IMR-90 (cell line): Measurements from ENCODE around the gene CRYAA. TPM values are rescaled to one million over a fixed set of nuclear protein-coding genes. Genes with fewer than 3 reads are reported as not detected.
"Not testable (repeated sequence)": the region's sequence is repeated elsewhere in the genome, so short reads cannot be mapped to it uniquely, and the experiment has no call there.

Experiments used
- ATAC-seq: fragments of 200-7000 bp; cut with Tn5 transposase; 2 replicates; pipeline ENCODE4 v1.9.1; 2020; ENCODE audit warnings: low read depth, mild to moderate bottlenecking, moderate library complexity
- BruUV-seq: library from RNA; stranded (reverse); fragments of 400-500 nt; replicated peaks from 2 replicates; lab custom pipeline; 2021; lab: Mats Ljungman, UMichigan
- CTCF ChIA-PET: fragments of 300-600 bp; formaldehyde crosslinking; extraction: SDS; loops from one replicate; lab custom pipeline; 2021; ENCODE audit warnings: antibody characterized with exemption; lab: Yijun Ruan, JAX
- POLR2A ChIA-PET: fragments of 300-600 bp; sonication (Branson Sonifier 250); formaldehyde crosslinking; loops from one replicate; lab custom pipeline; 2022; ENCODE audit warnings: antibody characterized with exemption; ENCODE audit not compliant: unreplicated experiment; lab: Charles Lee
- DNase-seq: peaks from one replicate; pipeline ENCODE4 v3.0.0; 2013
- H2AFZ ChIP-seq: replicated peaks from 2 replicates; pipeline ENCODE3; 2013; ENCODE audit warnings: low read length, mild to moderate bottlenecking; ENCODE audit not compliant: poor library complexity
- H2AK5ac ChIP-seq: 2 replicates; pipeline ENCODE4 v1.6.1; 2013; ENCODE audit warnings: low read depth, low read length, inconsistent platforms
- H2AK9ac ChIP-seq: replicated peaks from 2 replicates; pipeline ENCODE3; 2013; ENCODE audit warnings: mild to moderate bottlenecking, low read depth, low read length, moderate library complexity; ENCODE audit not compliant: poor library complexity
- H2BK120ac ChIP-seq: 2 replicates; pipeline ENCODE4 v1.6.1; 2013; ENCODE audit warnings: low read depth, low read length, inconsistent platforms
- H2BK15ac ChIP-seq: 3 replicates; pipeline ENCODE4 v1.6.1; 2013; ENCODE audit warnings: low read depth, low read length, inconsistent platforms
- H2BK20ac ChIP-seq: 2 replicates; pipeline ENCODE4 v1.6.1; 2013; ENCODE audit warnings: low read depth, mild to moderate bottlenecking, inconsistent platforms, low read length, moderate library complexity
- H2BK5ac ChIP-seq: 2 replicates; pipeline ENCODE4 v1.6.1; 2013; ENCODE audit warnings: mild to moderate bottlenecking, low read depth, low read length, inconsistent platforms; ENCODE audit not compliant: poor library complexity, severe bottlenecking
- H3K14ac ChIP-seq: replicated peaks from 2 replicates; pipeline ENCODE4 v1.6.1; 2013; ENCODE audit warnings: low read depth, low read length, inconsistent platforms
- H3K18ac ChIP-seq: 2 replicates; pipeline ENCODE4 v1.6.1; 2013; ENCODE audit warnings: low read depth, low read length, control low read depth
- H3K23ac ChIP-seq: 2 replicates; pipeline ENCODE4 v1.6.1; 2013; ENCODE audit warnings: low read depth, low read length, inconsistent platforms
- H3K27ac ChIP-seq: 2 replicates; pipeline ENCODE4 v1.5.1; 2013; ENCODE audit warnings: mild to moderate bottlenecking, control low read depth, low read length; ENCODE audit not compliant: insufficient read depth
- H3K27me3 ChIP-seq: 2 replicates; pipeline ENCODE4 v1.6.1; 2013; ENCODE audit warnings: low read length; ENCODE audit not compliant: control insufficient read depth, insufficient read depth
- H3K36me3 ChIP-seq: 2 replicates; pipeline ENCODE4 v1.6.1; 2013; ENCODE audit warnings: low read length, mixed read lengths; ENCODE audit not compliant: control insufficient read depth, insufficient read depth
- H3K4ac ChIP-seq: 2 replicates; pipeline ENCODE4 v1.6.1; 2013; ENCODE audit warnings: low read depth, low read length, inconsistent platforms
- H3K4me1 ChIP-seq: 2 replicates; pipeline ENCODE4 v1.6.1; 2013; ENCODE audit warnings: low read length, mixed read lengths; ENCODE audit not compliant: control insufficient read depth, insufficient read depth
- H3K4me2 ChIP-seq: 2 replicates; pipeline ENCODE4 v1.6.1; 2013; ENCODE audit warnings: low read depth, mild to moderate bottlenecking, control low read depth, low read length, moderate library complexity
- H3K4me3 ChIP-seq: 2 replicates; pipeline ENCODE4 v1.5.1; 2013; ENCODE audit warnings: low read depth, mild to moderate bottlenecking, control low read depth, low read length, moderate library complexity; ENCODE audit not compliant: insufficient read depth
- H3K56ac ChIP-seq: 2 replicates; pipeline ENCODE4 v1.6.1; 2013; ENCODE audit warnings: low read length, inconsistent platforms; ENCODE audit not compliant: insufficient read depth; ENCODE audit errors: extremely low read depth
- H3K79me1 ChIP-seq, 2 experiments: 2 replicates each; pipeline ENCODE4 v1.6.1; 2013; ENCODE audit warnings: low read length in 2 of 2, inconsistent platforms in 1 of 2, low read depth in 1 of 2
- H3K9ac ChIP-seq: 2 replicates; pipeline ENCODE4 v1.6.1; 2013; ENCODE audit warnings: low read depth, low read length, control low read depth
- H3K9me1 ChIP-seq: 2 replicates; pipeline ENCODE4 v1.6.1; 2013; ENCODE audit warnings: low read length, inconsistent platforms; ENCODE audit not compliant: insufficient read depth
- H3K9me3 ChIP-seq: 2 replicates; pipeline ENCODE4 v1.6.1; 2013; ENCODE audit warnings: low read length; ENCODE audit not compliant: control insufficient read depth, insufficient read depth
- H4K20me1 ChIP-seq: 2 replicates; pipeline ENCODE4 v1.6.1; 2013; ENCODE audit warnings: low read length, inconsistent platforms; ENCODE audit not compliant: insufficient read depth
- H4K5ac ChIP-seq: 2 replicates; pipeline ENCODE4 v1.6.1; 2013; ENCODE audit warnings: mild to moderate bottlenecking, low read depth, low read length, control low read depth
- H4K8ac ChIP-seq, 2 experiments: 2 replicates each; pipeline ENCODE4 v1.6.1; 2013; ENCODE audit warnings: low read depth in 2 of 2, low read length in 2 of 2, control low read depth in 1 of 2, inconsistent platforms in 1 of 2
- H4K91ac ChIP-seq: 2 replicates; pipeline ENCODE4 v1.6.1; 2013; ENCODE audit warnings: low read depth, low read length, inconsistent platforms; ENCODE audit not compliant: insufficient read depth
- WGBS, 2 experiments: methylation state at CpG; one replicate each; pipeline versions ENCODE4 v1.1.5 to v1.1.7; 2013; ENCODE audit warnings: missing lambda C conversion rate in 2 of 2; ENCODE audit not compliant: insufficient read length in 1 of 2; ENCODE audit errors: extremely low coverage in 2 of 2; 5-methylcytosine and 5-hydroxymethylcytosine counted together
- dilution Hi-C: fragments of 300-500 bp; cut with HindIII; formaldehyde crosslinking; loops from one replicate; pipeline ENCODE4 v1.14.3; 2018; ENCODE audit warnings: low sequenced_read_pairs; ENCODE audit not compliant: unreplicated experiment
- in situ Hi-C: fragments of 300-500 bp; cut with MboI; formaldehyde crosslinking; loops from 3 replicates; pipeline ENCODE4 v1.14.3; 2019; ENCODE audit warnings: low sequenced_read_pairs, inconsistent platforms, mixed read lengths
- intact Hi-C: fragments of 100-400 bp; cut with micrococcal nuclease; formaldehyde crosslinking; loops from 2 replicates; pipeline ENCODE4 v1.10.0; 2022
- polyA plus RNA-seq, 3 experiments: library from polyadenylated mRNA; depleted of rRNA; stranded (reverse); fragments of >200 nt; gene quantifications; 2 replicates each; pipeline ENCODE4 v1.2.3, GENCODE V29; 2012; ENCODE audit warnings: low replicate concordance in 1 of 3
- total RNA-seq: library from RNA; depleted of rRNA; stranded (reverse); fragments of >200 nt; gene quantifications from 2 replicates; pipeline ENCODE4 v1.2.3, GENCODE V29; 2012

Gene CRYAA
- total and polyA plus RNA-seq, 2 of the 4 experiments (the other 2 are of a cell fraction) = not detected

DNA sequence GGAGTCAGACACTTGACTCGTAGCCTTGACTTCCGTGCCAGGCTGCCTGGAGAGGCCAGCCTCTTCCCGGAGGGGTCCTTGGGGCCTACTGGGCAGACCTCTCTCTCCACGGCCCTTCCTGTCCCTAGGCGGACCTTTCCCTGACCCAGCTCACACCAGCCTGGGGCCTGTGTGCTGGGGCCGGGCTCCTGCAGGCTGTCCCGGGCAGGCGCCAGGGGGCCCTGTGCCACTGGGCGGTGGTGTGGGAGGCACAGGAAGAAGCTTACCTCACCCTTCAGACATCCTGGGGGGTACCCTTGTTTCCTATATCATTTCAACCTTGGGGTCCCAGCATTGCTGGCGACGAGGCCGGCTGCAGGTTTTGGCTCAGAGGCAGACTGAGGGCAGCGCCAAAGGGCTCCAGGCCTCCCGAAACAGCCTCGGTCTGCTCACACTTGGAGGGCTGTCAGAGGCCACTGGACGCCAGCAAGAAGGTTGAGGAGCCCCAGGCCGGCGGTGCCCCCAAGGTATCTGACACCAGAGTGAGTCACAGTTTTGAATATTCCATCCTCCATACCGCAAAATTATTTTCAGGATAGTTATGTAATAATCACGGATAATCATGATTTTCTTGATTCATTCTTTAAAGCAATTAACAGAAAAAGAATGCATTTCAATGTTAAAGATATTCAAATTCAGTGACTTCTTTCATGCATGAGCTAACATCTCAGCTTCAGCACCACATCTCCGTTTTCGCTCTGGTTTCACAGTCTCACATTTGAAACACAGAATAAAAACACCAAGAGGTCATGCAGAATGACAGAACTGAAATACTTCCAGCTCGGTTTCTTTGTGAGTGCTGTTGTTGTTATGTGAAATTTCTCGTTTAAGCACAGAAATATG lies 6.7 kb upstream of the CRYAA start:
- H3K9ac ChIP-seq, H2AK9ac ChIP-seq, H3K56ac ChIP-seq, H3K4me1 ChIP-seq, H4K91ac ChIP-seq, BruUV-seq, H3K4me2 ChIP-seq, H2AK5ac ChIP-seq, H2BK5ac ChIP-seq, DNase-seq, H3K9me3 ChIP-seq, H4K5ac ChIP-seq, H3K79me1 ChIP-seq, H3K27me3 ChIP-seq, H2BK20ac ChIP-seq, H3K27ac ChIP-seq, H3K4me3 ChIP-seq, H3K36me3 ChIP-seq, intact Hi-C loops, H4K8ac ChIP-seq, POLR2A ChIA-PET, H2BK120ac ChIP-seq, H2BK15ac ChIP-seq, H3K4ac ChIP-seq, H3K18ac ChIP-seq, in situ Hi-C loops, ATAC-seq, H3K14ac ChIP-seq, H2AFZ ChIP-seq, H4K20me1 ChIP-seq, H3K23ac ChIP-seq, CTCF ChIA-PET, H3K9me1 ChIP-seq, dilution Hi-C loops: not testable (repeated sequence)
- no CpG with 5 or more reads among the region's 24 CpGs for WGBS, 2 experiments

DNA sequence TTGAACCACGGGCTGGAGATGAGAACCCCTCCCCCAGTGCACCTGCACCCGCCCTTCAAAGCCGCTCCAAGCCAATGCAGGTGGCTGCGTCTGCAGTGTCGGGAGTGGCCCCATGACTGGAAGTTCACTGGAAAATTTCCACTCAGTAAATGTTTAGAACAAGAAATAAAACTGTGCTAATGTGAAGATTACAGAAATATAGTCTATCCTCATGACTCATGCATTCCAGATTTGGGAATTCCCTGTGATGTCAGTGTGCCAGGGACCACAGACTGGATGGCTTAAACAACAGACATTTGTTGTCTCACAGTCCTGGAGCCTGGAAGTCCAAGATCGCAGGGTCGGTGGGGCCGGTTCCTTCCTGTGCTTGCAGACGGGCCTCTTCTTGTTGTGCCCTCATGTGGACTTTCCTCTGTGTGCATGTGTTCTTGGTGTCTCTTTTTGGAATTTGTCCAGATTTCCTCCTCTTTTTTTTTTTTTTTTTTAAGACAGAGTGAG lies 6.1 kb upstream of the CRYAA start:
- in situ Hi-C loops, H3K9me1 ChIP-seq, DNase-seq, H3K4me1 ChIP-seq, H3K9me3 ChIP-seq, H4K91ac ChIP-seq, dilution Hi-C loops, H2BK20ac ChIP-seq, H3K4me2 ChIP-seq, H4K20me1 ChIP-seq, H3K23ac ChIP-seq, BruUV-seq, intact Hi-C loops, H3K27me3 ChIP-seq, H3K56ac ChIP-seq, H3K36me3 ChIP-seq, H3K18ac ChIP-seq, H4K8ac ChIP-seq, POLR2A ChIA-PET, H3K4me3 ChIP-seq, H2AFZ ChIP-seq, H3K9ac ChIP-seq, CTCF ChIA-PET, H3K4ac ChIP-seq, H3K79me1 ChIP-seq, H2BK15ac ChIP-seq, H2AK9ac ChIP-seq, H4K5ac ChIP-seq, H2AK5ac ChIP-seq, H3K27ac ChIP-seq, H2BK5ac ChIP-seq, H2BK120ac ChIP-seq, H3K14ac ChIP-seq: not testable (repeated sequence)
- peak; percentile 84 for ATAC-seq
- no CpG with 5 or more reads among the region's 9 CpGs for WGBS, 2 experiments
